Fibroblast of skin of back (primary cell): Measurements from ENCODE around the gene KRT80.

Source experiments
- DNase-seq: peaks from one replicate; pipeline ENCODE4 v3.0.0-alpha.2; 2013

Gene KRT80

DNA sequence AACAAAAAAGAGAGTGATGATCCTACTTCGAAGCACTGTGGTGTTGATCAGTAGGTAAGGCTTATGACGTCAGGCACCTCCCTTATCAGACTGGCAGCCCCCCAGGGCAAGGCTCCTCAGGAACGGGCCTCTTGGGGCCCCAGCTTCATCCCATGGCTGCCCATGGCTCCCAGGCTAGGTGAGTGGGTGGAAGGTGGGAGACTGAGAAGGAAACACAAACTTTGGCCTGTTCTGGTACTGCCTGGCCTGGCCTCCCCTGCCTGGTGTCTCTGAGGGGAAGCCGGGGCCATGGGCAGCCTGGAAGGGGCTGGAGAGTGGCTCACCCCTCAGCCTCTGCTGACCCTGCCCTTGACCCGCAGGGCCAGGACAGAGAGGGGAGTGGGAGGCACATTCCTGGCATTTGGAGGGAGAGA lies 38.9 kb downstream of the KRT80 start:
- DNase-seq = no peak

DNA sequence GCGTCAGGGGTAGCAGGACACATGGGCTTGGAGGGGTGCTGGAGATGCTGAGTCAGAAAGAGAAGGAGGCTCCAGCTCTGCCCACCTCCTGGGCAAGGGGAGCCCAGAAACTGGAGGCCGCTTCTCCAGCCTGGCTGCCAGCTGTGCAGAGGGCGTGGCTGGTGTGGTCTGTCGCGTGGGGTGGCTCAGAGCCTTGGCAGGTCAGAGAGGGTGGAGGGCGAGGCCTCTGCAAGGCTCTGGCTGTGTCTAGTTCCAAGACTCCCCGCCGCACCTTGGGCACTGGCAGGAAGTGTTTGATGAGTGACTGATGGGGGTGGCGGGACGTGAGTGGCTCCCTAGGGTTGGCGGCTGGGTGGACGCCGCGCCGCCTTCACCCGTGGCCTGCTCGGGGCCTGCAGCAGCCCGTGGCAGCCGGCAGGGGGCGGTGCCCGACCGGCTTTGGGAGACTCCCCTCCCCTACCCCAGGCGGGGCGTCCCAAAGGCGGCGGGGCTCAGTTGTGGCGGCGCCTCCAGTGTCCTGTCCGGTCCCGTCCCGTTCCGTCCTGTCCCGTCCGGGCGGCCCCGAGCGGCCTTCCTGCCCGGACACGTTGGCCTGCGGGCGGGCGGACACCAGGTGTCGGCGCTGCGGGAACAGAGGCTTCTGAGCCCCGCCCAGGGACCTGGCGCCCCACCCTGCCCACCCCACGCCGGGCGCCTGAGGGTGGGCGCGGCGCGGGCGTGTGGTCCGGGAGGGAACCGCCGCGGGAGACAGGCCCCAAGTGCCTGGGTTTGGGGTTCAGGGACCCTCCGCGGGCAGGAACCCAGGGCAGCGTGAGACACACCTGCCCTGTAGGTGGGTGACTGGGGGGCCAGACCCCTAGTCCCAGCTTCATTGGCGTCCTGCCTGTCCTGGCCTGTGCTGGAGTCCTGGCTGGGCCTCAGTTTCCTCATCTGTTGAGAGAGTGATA lies 39.7 kb downstream of the KRT80 start:
- DNase-seq = peak; percentile 67

DNA sequence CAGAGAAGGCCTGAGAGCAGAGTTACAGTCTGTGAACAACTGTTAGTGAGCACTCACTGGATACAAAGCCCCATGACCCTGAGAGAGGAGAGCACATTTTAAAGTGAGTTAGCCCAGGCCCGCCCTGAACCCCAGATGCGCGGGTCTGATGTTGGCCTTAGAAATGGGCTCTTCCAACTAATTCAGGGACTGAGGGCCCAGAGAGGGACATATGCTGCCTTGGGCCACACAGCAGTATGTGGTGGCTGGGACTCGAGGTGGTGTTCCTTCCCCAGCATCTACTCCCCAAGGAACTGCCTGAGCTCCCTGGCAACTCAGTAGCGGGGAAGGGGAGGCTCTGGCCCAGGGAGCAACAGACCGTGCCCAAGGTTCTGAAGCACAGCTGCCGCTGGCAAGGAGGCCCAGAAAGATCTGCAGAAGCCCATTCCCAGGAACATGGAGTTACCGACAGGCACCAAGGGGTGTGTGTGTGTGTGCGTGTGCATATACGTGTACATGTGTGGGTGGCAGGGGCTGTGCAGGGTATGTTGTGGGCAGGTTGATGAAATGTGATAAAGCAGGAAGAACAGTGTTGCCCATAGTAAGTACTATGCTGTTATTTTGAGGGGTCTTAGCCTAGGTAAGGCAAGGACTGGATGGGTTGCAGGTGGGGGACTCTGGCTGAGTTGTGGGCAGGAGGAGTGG lies 40.5 kb downstream of the KRT80 start:
- no peak for DNase-seq

DNA sequence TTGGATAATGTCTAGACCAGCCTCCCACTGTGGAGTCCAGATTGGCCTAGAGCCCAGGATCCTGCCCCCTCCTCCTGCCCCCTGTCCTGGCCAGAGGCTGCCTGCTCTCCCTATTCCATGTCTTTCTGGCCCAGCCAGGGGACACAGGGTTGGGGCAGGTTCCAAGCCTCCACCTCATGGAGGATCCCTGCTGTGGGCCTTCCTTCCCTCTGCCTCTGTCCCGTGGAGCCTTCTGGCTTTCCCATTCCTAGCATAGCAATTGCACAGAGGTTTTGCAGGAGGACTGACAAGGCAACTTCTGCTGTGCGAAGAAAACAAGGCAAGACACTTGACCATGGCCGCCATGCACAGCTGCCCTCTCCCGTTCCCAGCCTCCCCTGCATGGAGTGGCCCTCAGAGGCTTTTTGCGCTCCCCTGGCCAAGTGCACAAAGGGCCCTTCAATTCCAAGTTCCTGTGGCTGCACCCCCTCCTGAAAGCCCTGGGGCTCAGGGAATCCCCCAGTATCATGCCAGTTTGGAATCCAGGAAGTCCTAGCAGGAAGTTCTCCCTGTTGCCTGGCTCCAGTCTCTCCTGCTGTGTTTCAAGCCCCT lies 42.1 kb downstream of the KRT80 start:
- DNase-seq = peak; percentile 45

DNA sequence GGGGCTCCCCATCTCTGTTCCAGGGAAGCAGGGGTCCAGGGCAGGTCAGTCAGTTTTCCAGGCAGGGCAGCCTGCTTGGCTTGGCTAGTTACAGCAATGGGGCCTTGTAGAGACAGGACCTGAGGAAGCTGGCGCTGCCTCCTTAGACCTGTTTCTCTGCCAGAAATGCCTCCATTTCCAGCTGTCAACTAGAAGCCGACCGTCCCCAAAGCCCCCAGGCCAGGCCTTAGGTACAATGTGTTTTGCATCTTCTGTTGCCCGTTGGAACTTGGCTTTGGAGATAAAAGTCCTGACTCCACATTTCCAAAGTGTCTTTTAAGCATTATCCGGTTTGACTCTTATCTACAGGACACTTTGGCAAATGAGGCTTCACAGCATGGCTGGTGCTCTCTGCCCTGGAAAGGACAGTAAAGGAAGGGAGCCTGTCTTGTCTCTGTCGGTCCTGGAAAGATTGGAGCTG lies 42.6 kb downstream of the KRT80 start:
- no peak for DNase-seq

DNA sequence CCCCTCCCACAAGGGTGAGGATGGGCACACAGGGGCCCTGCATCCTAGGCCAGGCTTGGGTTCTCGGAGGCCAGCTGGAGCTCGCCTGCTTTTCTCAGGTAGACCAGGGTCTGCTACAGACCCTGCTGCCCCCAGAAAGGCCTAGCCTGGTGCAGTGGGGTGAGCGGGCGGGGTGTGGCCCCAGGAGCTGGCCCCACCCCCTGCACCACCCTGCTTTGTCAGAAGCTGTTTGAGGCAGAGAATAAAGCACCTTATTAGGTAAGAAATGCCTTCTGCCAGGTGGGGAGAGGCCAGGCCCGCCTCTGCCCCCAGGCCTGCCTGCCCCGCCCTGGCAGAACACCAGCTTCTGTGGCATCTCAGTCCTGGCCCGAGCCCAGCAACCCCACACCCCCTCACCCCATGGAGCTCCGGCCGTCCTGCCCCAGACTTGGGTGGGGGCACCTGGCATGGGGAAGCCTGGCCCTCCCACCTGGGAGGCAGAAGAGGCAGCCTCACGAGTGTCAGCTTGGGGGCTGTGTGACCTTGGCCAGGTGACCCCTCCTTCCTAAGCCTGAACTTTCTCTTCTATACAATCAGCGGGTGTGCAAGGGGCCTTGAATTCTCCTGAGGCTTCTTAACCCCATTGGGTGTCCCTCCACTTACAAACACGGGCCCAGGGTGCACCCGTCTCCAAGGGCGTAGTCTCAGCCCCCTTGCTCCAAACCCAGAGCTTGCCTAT lies 43.2 kb downstream of the KRT80 start:
- DNase-seq = no peak

DNA sequence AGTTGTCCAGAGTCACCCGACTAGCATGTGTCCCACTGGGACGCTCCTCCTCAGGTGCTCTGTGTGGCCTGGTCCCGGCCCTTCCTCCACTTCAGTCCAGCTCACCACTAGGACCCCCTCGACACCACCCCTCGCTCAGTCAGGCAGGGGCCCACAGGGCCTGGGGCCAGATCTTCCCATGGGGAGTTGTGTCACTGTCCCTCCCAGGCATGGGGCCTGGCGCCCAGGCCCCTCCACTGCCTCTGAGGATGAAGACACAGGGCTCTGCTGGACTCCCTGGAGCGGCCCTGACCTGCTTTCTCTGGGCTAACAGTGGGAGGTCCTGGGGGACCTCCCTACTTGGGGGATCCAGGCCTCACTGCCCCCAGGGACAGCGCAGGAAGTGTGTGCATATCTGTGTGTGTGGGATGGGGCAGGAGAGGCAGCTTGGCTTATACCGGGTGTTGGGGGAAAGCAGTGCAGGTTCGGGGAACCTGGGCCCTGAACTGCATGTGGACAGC lies 43.8 kb downstream of the KRT80 start:
- peak; percentile 59 for DNase-seq

DNA sequence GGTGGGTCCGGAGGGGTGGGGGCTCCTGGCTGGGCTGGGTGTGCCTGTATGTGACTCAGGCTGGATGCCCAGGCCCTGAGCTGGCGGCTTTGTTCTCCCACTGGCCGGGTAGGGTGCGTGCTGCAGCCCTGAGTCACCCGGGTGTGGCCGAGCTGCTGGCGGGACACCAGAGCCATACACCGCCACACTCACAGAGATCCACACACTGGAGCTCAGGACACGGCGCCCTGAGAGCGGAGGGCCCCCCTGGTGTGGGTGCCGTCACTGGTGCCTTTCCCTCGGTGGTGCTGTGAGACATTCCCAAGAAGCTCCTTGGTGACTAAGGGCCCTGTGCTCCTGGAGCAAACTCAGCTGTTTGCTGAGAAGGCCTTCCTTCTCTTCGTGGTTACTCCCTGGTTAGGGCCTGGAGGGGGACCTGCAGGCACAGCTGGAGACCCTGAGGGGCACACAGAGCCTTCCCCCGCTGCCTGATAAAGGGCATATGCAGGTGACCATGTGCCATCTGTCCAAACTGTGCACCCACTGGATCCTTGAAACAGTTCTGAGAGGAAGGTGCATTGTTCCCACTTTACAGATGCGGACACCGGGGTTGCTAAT lies 44.3 kb downstream of the KRT80 start:
- peak; percentile 100 for DNase-seq

DNA sequence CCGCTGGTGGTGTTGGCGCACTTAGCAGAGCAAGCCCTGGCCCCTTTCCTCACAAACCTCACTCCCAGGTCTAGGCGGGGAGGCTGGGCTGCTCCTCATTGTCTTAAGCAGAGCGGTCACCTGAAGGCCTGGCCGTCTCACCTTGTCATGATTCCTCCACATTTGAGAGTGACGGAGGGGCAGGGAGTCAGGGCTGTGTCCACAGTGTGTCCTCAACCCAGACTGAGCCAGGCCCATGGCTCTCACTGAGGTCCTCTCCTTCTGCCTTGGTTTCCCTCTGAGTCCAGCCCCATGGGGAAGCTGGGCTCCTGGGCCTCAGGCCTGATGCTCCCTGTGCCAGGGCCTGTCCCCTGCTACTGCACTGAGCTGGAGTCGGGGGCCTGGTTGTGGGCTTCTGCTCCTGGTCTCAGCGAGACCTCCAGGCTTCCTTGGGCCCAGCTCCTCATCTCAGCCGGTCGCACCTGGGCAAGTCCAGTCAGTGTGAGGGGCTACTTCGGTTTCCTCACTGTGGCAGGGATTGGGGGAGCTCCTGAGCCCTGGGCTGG lies 44.9 kb downstream of the KRT80 start:
- DNase-seq = no peak

DNA sequence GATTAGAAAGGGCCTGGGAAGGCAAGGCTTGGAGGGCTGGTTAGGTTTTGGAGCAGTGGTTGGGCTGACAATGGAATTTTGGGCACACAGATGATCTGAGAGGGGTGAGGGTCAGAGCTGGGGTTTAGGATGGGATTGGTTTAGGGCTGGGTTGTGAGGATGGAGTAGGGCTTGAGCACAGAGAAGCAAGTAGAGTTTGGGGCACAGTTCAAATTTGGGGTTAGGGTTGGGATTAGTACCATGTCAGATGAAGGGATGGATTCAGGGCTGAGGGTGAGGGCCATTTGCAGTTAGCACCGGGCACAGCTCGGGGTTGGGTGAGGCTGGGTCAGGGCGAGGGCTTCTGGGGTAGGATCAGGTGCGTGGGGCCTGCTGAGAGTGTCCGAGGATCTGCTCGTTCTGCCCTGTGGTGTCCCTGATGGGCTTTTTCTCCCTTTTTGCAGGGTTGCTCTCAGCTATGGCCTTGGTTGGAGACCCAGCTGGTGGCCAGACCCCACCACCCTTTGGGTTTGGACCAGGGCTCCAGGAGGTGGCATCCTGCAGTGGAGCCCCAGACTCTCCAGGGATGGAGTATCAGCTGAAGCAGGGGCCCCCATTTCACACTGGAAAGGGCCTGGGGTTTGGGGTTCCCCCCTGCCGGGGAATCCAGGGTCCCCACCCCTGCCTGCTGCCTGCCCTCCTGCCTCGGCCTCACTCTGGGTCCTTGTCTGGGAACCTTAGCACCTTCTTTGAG lies 45.6 kb downstream of the KRT80 start:
- no peak for DNase-seq

DNA sequence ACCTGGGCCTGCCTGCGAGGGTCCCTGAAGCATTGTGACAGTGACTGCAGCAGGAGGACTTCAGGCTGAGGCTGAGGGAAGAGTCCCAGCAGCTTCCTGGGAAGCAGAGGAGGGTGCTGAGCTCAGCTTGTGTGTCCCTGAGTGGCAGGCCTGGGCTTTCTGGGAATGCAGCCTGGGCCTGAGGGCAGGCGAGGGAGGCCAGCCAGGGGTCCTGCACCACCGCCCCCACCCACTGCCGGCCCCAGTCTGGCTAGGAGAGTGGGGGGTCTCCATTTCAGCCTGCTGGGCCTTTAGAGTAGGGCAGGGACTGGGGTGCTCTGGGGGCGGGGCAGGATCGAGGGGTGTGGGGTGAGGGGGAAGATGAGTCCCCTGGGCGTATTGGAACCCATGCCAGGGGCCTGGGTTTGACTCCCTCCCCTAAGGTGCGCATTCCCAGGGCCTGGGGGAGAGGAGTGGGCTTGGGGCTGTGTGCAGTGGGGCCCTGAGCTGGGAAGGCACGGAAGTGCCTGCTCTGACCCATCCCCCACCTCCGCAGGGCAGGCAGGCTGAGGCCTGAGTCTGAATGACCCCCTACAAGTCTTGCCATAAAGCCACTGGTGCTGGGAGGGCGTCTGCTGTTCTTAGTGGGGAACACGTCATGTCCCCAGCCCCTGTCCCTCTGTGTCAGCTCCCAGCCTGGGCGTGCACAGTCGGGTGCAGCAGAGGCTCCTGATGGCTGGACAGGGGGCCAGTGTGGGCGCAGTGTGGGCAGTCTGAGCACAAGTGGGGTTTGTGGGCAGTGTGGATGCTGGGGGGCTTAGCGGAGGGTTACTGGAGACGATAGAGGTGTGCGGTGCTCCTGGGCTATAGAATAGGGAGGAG lies 46.4 kb downstream of the KRT80 start:
- DNase-seq = no peak

DNA sequence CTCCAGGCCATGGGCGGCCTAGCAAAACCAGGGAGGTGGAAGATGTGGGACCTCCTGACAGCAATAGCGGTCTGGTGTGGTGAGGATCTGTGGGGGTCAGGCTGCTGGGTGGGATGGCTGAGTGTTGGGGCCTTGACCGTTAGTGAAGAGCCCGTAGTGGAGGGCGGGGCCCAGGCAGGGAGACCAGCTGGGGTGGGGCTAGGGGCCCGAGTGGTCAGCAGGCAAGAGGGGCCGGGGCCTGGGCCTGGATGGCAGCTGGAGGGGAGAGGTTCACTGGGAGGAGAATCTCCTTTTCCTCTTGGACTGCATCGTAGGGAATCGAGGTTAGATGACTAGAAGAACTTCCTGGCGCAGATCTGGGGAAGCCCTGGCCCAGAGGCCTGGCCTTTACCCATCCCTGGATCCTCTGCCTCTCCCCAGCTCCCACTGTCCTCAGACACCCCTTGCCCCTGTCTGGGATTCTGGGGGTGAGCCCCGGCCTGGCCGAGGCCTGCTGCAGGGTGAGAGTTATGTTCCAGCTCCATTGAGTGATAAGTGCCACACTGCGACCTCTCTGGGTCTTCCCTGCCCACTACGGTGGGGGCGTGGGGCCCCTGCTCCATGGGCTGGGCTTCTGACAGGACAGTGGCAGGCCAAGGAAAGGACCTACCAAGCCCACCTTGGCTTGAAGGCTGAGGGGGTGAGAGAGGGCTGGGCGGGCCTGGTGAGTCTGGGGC lies 47.1 kb downstream of the KRT80 start:
- DNase-seq = no peak

DNA sequence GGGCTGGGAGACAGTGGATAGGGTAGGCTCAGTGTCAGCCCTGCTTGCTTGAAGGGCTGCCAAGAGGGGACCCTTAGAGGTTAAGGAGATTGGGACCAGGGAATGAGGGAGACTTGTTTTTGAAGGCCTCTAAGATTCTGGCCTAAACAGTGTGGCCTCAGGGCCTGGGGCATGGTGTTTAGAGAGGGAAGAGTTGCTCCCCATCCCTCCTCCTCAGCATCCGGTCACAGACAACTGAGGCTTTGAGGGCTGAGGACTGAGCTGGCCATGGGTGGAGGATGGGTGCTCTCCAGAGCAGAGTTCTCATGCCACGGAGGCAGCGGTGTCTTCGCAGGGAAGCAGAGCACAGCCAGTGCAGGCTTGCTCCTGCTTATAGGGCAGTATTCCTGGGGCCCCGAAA lies 49.4 kb downstream of the KRT80 start:
- no peak for DNase-seq

DNA sequence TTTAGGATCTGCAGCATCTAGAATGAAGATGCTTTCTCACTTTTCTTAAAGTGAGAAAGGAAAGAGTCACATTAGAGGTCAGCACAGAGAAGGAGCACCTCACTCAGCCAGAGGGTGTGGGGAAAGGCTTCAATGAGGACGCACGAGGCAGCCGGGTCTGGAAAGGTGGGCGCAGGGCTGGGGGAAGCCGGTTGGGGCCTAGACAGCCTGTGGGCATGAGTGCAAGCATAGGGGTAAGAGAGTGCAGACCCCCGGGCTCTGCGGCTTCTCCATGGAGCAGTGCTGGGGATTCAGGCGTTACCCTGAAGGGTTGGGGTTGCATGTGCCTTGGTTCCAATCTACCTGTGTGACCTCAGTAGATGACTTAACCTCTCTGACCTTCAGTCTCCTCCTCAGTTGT lies 49.9 kb downstream of the KRT80 start:
- no peak for DNase-seq

DNA sequence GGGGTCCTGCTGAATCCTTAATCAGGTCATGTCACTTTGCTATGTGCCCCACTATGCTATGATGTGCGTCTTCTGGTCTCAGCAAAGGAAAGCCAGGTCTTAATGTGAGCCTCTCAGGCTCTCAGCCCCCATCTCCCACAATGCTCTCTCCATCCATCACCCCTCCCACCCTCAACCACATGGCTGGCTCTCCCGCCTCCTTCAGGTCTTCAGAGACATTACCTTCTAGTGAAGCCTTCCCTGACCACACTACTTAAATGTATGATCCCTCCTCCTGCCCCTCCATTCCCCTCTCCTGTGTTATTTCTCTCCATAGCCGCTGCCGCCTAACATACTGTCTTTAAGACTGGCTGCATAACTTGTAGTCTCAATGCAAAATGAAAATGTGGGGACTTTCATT lies 50.5 kb downstream of the KRT80 start:
- DNase-seq = no peak

DNA sequence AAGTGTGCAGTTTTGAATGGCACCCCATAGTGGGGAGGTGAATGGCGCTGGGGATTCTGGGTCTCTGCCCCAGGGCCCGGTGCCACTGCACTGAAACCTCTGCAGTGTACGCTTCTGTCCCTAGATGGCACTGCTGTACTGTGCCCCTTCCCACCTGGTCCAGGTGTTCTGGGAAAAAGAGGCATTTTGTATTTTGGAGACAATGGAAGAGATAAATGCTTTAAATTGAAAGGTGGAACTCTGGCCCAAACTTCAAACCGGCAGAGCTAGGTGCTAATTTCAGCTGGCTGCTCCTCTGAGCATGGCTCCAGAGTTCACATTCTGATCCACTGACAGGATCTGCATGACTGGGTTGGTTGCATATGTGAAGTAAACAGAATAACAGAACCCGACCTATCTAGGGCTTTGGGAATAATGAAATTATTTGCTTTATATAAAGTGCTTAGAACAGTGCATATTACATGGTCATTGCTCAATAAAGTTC lies 52.2 kb downstream of the KRT80 start:
- DNase-seq = no peak

DNA sequence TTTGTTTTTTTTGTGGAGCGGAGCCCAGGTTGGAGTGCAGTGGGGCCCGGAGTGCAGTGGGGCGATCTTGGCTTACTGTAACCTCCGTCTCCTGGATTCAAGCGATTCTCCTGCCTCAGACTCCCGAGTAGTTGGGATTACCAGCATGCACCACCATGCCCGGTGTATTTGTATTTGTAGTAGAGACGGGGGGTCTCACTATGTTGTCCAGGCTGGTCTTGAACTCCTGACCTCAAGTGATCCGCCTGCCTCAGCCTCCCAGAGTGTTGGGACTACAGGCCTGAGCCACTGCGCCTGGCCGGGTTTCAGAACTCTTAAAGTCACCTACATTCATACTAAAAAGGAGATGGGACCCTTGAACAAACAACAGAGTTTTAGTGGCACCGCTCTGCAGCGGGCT lies 52.7 kb downstream of the KRT80 start:
- DNase-seq = no peak

DNA sequence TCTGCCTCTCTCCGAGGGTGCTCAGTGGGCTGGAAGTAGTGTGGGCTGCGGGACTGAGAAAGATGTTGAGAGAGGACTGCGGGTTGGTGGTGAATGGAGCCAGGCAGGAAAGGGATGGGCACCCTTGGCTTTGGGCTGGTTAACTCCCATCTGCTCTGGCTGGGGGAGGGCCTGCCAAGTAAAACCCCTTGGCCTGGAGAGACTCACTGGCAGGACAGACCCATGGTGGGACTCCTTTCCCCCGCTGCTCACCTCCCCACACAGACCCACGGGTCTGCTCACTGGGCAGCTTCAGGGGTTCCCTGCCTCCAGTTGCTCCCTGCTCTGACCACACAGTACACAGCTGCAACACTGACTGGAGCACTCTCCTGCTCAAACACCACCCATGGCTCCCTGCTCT lies 54.1 kb downstream of the KRT80 start:
- no peak for DNase-seq

DNA sequence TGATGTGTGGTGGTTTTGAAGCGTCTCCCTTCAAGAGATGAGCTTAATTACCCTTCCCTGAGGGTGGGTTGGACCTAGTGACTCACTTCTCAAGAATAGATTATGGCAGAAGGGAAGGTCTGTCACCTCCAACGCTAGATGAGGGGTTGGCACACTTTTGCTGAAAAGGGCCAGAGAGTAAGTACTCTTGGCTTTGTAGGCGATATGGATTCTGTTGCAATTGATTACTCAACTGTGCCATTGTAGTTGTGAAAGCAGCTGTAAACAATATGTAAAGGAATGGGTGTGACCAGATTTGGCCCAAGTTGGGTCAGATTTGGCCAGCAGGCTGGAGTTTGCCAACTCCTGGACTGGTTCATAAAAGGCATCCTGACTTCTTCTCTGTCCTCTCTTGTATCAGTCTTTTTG lies 59.1 kb downstream of the KRT80 start:
- no peak for DNase-seq
